ENCODE data around the gene MYO5C. TPM values are rescaled to one million over a fixed set of nuclear protein-coding genes. Genes with fewer than 3 reads are reported as not detected.
A peak's percentile ranks its signal among the peaks of the same experiment; 100 is the strongest.

The MYO5C gene
- total and polyA plus RNA-seq, 2 donors (not counting 3 experiments of a cell fraction or from before 2014, with no cell fraction given) = 7.5 to 19.4 TPM

- intact Hi-C loops (cut with micrococcal nuclease) (no loop called here), dilution Hi-C loops (cut with MboI; ENCODE audit: extremely low pct_ligation_motif_present, low sequenced_read_pairs) (no loop called here)
- no peak overlapping the region for H3K9ac ChIP-seq (replicated peaks; ENCODE audit: extremely low read depth, insufficient read depth, low read length)
- H3K4me2 ChIP-seq (ENCODE audit: insufficient read depth, low read length) = no peak overlapping the region
- H3K4me1 ChIP-seq (ENCODE audit: control insufficient read depth, extremely low read depth, insufficient read depth, low read length) = peaks cover 1% of the 10 kb centered on the region
- TF ChIP-seq FOS (IDR thresholded peaks at IDR 0.05; ENCODE audit: borderline replicate concordance, insufficient read depth, low read length) (no peak), POLR2A (IDR thresholded peaks at IDR 0.05; ENCODE audit: low read depth, low read length) (no peak), MAX (IDR thresholded peaks at IDR 0.05; ENCODE audit: insufficient read depth, insufficient read length) (no peak), CTCF (IDR thresholded peaks at IDR 0.05; ENCODE audit: extremely low read depth in 1 of 2, insufficient read depth in 1 of 2, low read depth in 1 of 2, low read length in 2 of 2) (no peak), POLR2AphosphoS5 (IDR thresholded peaks at IDR 0.05; ENCODE audit: insufficient read depth, low read depth, low read length) (no peak), JUN (IDR thresholded peaks at IDR 0.05; ENCODE audit: borderline replicate concordance, insufficient read depth, insufficient read length, low read depth) (no peak), GATA2 (IDR thresholded peaks at IDR 0.05; ENCODE audit: insufficient read depth, insufficient read length, low read depth, low read length) (no peak), EZH2 (IDR thresholded peaks at IDR 0.05; ENCODE audit: borderline replicate concordance, low read depth, low read length, severe bottlenecking) (no peak), MYC (IDR thresholded peaks at IDR 0.05; ENCODE audit: low read depth, low read length) (no peak)
- POLR2A ChIA-PET = no interaction called here
- peak; percentile 26 for FAIRE-seq
- BruUV-seq (replicated peaks) = no TSS peak
- no peaks in the 10 kb centered on the region for H3K79me2 ChIP-seq (ENCODE audit: control insufficient read depth, insufficient read depth, low read length)
- no peak overlapping the region for H3K27ac ChIP-seq (ENCODE audit: insufficient read depth, low read depth, low read length)
- peaks cover 0 to 13% of the 10 kb centered on the region in 2 experiments for H3K36me3 ChIP-seq (ENCODE audit: control insufficient read depth in 2 of 2, extremely low read depth in 1 of 2, insufficient read depth in 2 of 2, low read length in 2 of 2)
- H3K4me3 ChIP-seq (replicated peaks in 1 of 3; ENCODE audit: insufficient read depth in 1 of 3, low read depth in 1 of 3, low read length in 3 of 3) = no peak overlapping the region
- no peak for DNase-seq (ENCODE audit: low read depth, low spot score)
- no peak overlapping the region for H2AFZ ChIP-seq (ENCODE audit: low read depth, low read length)
- no peaks in the 10 kb centered on the region for H3K9me1 ChIP-seq (replicated peaks; ENCODE audit: control insufficient read depth, extremely low read depth, insufficient read depth, low read length)
- H3K27me3 ChIP-seq (ENCODE audit: control insufficient read depth in 2 of 2, insufficient read depth in 2 of 2, low read length in 2 of 2) = no peaks in the 10 kb centered on the region
- no peaks in the 10 kb centered on the region for H4K20me1 ChIP-seq (replicated peaks; ENCODE audit: control insufficient read depth, extremely low read depth, insufficient read depth, low read length)
- CTCF ChIA-PET = interaction anchor here (1.3 to 1.9 kb wide), 2 partner anchors 29 to 436 kb away, joined by 3 to 5 read pairs; no protein-coding TSS in a partner anchor
- no peaks in the 10 kb centered on the region for H3K9me3 ChIP-seq (replicated peaks; ENCODE audit: control insufficient read depth, insufficient read depth, low read length)
Observed at GRCh38 chr15:52213206-52213605, 82.4 kb downstream of the MYO5C start.
